T-helper 22 cell (primary cell): Measurements from ENCODE around the gene MAGT1.
"Not testable (repeated sequence)": the region's sequence is repeated elsewhere in the genome, so short reads cannot be mapped to it uniquely, and the experiment has no call there.

Source experiments
- DNase-seq: peaks from one replicate; pipeline ENCODE4 v3.0.0-alpha.2; 2020; ENCODE audit warnings: low read depth

Gene MAGT1

DNA sequence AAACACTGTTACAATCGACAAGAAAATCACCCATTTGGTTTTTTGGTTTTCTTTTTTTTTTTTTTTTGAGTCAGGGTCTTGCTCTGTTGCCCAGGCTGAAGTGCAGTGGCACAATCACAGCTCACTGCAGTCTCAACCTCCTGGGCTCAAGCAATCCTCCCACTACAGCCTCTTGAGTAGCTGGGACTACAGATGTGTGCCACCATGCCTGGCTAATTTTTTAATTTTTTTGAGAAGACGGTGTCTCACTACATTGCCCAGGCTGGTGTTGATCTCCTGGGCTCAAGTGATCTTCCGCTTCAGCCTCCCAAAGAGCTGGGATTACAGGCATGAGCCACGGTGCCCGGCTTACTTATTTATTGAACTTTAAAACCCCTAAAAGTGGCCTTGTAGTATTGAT, 63.7 kb downstream of the MAGT1 start:
- DNase-seq = not testable (repeated sequence)

DNA sequence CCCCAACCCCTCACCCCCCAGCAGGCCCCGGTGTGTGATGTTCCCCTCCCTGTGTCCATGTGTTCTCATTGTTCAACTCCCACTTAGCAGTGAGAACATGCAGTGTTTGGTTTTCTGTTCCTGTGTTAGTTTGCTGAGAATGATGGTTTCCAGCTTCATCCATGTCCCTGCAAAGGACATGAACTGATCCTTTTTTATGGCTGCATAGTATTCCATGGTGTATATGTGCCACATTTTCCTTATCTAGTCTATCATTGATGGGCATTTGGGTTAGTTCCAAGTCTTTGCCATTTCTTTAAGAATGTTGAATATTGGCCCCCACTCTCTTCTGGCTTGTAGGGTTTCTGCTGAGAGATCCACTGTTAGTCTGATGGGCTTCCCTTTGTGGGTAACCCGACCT, 73.2 kb downstream of the MAGT1 start:
- not testable (repeated sequence) for DNase-seq

DNA sequence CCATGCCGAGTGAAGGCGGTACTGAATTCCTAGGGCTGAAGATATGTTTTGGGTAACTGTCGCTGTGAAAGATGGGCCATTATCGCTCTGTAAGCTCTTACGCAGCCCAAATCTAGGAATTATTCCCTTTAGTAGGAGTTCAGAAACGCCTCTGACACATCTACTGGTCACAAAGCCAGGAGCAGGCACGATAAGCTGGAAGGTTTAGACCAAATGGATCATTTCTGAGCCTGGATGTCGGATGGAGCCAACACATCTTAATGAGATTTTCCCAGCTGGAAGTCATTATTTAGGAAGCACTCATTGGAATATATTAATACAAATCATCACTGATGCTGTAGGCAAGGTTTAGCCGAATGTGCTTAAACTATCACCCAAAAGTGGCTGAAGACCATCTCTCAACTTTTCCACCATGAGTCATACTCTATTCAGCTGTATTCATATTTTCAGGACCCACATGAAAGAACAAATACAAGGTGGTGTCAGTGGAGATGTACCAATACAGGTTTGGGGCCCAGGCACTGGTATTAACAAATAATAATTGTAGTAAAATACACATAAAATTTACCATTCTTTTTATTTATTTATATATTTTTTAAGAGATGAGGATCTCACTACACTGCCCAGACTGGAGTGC, 75.0 kb downstream of the MAGT1 start:
- no peak for DNase-seq

DNA sequence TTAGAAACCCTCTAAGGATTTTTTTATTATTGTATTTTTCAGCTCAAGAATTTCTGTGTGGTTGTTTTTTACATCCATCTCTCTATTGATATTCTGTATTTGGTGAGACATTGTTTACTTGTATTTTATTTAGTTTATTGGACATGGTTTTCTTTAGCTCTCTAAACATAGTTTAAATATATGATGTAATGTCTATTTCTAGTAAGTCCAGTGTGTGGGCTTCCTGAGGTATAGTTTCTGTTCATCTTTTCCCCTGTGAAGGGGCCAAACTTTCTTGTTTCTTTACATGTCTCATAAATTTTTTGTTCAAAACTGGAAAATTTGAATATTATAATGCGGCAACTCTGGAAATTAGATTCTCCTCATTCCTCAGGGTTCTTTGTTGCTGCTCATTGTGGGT, 81.0 kb downstream of the MAGT1 start:
- DNase-seq = no peak

DNA sequence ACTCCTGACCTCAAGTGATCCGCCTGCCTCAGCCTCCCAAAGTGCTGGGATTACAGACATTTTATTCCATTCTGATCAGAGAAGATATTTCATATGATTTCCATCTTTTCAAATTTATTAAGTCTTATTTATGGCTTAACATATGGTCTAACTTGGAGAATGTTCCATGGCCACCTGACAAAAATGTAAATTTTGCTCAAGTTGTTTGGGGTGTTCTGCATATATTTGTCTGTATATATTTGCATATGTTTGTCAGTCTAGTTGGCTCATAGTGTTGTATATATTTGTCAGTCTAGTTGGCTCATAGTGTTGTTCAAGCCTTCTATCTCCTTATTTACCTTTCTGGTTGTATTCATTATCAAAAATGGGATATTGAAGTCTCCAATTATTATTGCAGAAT, 93.0 kb downstream of the MAGT1 start:
- no peak for DNase-seq

DNA sequence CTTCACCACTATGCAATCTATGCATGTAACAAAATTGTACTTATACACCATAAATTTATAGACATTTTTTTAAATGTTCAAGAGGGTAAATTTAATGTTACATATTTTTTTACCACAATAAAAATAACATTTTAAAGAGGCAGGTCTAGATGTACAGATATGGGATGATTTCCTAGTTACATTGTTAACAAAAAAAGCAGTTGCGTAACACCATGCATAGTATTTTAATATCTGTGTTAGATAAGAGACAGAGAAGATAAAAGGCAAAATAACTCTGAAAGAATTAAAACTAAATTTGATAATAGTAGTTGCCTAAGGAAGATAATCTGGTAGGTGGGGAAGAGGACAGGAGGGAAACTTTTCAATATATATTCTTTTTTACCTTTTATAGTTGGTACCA, 100.1 kb downstream of the MAGT1 start:
- DNase-seq = no peak

DNA sequence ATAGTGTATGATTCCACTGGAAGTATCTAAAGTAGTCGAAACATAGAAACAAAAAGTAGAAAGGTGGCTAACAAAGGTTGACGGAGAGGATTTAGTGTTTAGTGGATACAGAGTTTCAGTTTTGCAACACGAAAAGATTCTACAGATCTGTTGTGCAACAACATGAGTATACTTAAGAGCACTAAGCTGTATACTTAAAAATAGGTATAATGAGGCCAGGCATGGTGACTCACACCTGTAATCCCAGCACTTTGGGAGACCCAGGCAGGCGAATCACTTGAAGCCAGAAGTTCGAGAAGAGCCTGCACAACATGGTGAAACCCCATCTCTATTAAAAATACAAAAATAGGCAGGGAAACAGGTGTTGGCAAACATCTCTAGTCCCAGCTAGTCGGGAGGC, 101.3 kb downstream of the MAGT1 start:
- no peak for DNase-seq

DNA sequence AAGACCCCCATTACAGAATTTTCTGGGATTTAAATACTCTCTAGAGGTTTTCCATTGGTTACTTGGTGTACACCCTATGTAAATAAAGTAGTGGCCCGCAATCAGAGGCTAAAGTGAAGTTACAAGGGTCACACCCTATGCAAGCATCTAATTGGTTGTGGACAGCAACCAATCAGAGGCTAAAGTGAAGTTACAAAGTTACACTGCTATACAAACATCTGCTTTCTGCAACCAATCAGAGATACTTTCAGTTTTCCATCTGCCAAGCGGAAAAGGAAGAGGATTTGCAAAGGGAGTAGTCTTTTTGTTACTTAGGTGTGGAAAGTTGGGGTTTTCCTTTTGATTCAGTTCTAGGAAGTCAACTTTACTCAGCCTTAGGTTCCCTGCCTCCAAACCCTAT, 107.2 kb downstream of the MAGT1 start:
- DNase-seq = no peak

DNA sequence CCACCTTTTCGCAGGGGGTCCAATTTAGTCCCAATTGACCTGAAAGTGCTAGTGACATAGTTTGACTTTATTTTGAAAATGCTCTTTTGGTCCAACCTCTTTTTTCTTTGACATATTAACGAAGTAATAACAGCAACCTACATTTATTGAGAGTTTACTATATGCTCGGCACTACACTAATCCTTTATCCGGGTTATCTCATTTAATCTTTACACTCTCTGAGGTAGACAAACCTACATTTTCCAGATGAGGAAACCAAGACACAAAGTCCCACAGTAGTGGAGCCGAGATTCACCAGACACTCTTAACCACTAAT, 108.9 kb downstream of the MAGT1 start:
- no peak for DNase-seq

DNA sequence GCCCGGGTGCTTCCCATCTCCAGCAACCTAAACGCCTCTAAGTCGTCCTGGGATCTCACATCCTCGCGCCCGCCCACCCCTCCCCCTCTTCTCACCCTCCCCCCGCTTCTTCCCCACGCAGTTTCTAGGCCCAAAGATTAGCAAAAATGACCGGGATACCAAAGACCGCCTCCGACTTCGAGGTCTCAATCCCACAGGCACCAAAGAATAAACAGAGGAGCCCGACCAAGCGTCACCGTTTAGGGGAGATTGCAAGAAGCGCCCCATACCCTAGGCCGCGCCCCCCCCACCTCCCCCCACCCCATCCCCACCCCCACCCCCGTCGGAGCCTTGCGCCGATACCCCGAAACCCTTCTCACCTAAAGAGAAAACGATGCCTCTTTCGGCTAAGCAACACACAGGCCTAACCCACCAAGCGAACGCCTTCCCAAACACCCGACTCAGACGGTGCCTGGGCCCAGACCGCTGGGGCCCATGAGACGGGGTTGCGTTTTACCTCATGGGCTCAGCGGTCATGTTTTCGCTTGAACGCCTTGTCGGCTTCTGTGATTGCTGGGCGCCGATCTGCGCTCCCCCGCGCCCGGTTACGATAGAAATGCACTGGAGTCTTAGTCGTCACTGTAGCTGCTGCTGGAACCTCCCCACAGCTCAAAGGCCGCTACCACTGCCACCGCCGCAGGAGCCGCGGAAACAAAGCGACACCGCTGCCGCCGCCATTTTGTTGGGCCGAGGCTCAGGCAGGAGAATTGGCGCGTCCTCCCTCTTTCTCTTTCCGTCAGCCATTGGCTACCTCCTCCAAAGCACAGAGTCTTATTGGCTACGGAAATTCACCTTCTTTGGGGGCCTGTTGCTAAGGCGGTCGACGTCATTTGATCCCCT, 109.5 kb downstream of the MAGT1 start, which contains the start of gene ATRX:
ATRX (minus strand) TSS at position 731 of the 879 bp plus-strand sequence; CDS start at position 516, 215 bp downstream.
- peak; percentile 69 for DNase-seq

DNA sequence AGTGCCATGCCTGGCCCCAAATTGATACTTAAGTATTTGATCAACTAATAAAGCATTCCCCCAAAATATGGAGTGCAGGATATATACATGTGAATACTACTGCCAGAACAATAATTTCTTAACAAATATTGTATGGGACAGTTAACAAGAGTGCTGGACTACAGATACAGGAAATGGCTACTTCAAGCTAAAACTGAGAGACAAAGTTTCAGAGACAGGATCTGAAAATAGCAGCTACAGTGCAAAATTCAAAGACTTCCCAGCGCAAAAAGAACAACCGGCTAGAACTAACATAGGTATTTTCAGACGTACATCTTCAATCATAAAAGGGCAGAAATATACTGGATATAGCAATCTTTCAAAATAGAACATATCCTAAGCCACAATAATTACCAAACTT, 115.5 kb downstream of the MAGT1 start:
- DNase-seq = no peak

DNA sequence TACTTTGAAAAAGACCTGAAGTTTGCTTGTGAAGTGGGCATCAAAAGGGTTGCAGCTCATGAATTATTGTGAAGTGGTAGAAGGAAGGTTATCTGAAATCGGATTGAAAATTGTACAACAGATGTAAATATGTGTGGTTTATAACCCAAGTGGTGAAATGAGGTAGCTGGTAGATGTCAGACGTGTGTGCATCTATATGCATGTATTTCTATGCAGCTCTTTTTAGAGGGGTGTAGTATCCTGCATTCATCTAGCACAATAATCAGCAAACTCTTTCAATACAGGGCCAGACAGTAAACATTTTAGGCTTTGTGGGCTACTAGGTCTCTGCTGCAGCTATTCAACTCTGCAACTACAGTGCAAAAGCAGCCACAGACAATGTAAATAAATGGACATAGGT, 118.6 kb downstream of the MAGT1 start:
- DNase-seq = no peak
